ENCODE measurements around the gene BOC.

Gene BOC

GRCh38 chr3:113240841-113241240 lies 29.5 kb downstream of the BOC start:
- Histone ChIP-seq H3K27me3 (ENCODE audit: insufficient read depth, low read depth) (no peaks in the 10 kb centered on the region), H3K27ac (no peak overlapping the region), H3K79me2 (ENCODE audit: insufficient read depth, low read depth) (no peaks in the 10 kb centered on the region), H3K4me1 (ENCODE audit: low read depth, poor library complexity, severe bottlenecking) (no peaks in the 10 kb centered on the region), H2AFZ (ENCODE audit: low read depth) (no peak overlapping the region), H3K4me3 (IDR thresholded peaks at IDR 0.05; ENCODE audit: insufficient read depth, low read depth, low read length) (no peak overlapping the region), H3K36me3 (ENCODE audit: insufficient read depth) (no peaks in the 10 kb centered on the region), H3K9ac (no peak overlapping the region), H3K4me2 (no peak overlapping the region), H4K20me1 (ENCODE audit: insufficient read depth) (no peaks in the 10 kb centered on the region)
- TF ChIP-seq CTCF (conservative IDR thresholded peaks at IDR 0.05; ENCODE audit: low read depth, low read length) = no peak

- H3K4me3 ChIP-seq (IDR thresholded peaks at IDR 0.05; ENCODE audit: insufficient read depth, low read depth, low read length) = no peak overlapping the region
These were observed 30.1 kb downstream of the BOC start for GRCh38 chr3:113241292-113242095.

GRCh38 chr3:113242096-113242581 lies 30.8 kb downstream of the BOC start:
- no peaks in the 10 kb centered on the region for H3K36me3 ChIP-seq (ENCODE audit: insufficient read depth)
- H3K27ac ChIP-seq = no peak overlapping the region
- no peak overlapping the region for H3K9ac ChIP-seq
- no peaks in the 10 kb centered on the region for H4K20me1 ChIP-seq (ENCODE audit: insufficient read depth)
- no peak overlapping the region for H3K4me2 ChIP-seq
- TF ChIP-seq CTCF (conservative IDR thresholded peaks at IDR 0.05; ENCODE audit: low read depth, low read length) = no peak
- H2AFZ ChIP-seq (ENCODE audit: low read depth) = no peak overlapping the region
- H3K4me1 ChIP-seq (ENCODE audit: low read depth, poor library complexity, severe bottlenecking) = no peaks in the 10 kb centered on the region
- H3K27me3 ChIP-seq (ENCODE audit: insufficient read depth, low read depth) = no peaks in the 10 kb centered on the region
- H3K79me2 ChIP-seq (ENCODE audit: insufficient read depth, low read depth) = no peaks in the 10 kb centered on the region
- no peak overlapping the region for H3K4me3 ChIP-seq (IDR thresholded peaks at IDR 0.05; ENCODE audit: insufficient read depth, low read depth, low read length)

More at GRCh38 chr3:113241292-113242095, 30.1 kb downstream of the BOC start:
- H2AFZ ChIP-seq (ENCODE audit: low read depth) = no peak overlapping the region
- no peaks in the 10 kb centered on the region for H3K4me1 ChIP-seq (ENCODE audit: low read depth, poor library complexity, severe bottlenecking)
- TF ChIP-seq CTCF (conservative IDR thresholded peaks at IDR 0.05; ENCODE audit: low read depth, low read length) = no peak
- H3K79me2 ChIP-seq (ENCODE audit: insufficient read depth, low read depth) = no peaks in the 10 kb centered on the region
- H3K27me3 ChIP-seq (ENCODE audit: insufficient read depth, low read depth) = no peaks in the 10 kb centered on the region
- no peaks in the 10 kb centered on the region for H4K20me1 ChIP-seq (ENCODE audit: insufficient read depth)
- no peaks in the 10 kb centered on the region for H3K36me3 ChIP-seq (ENCODE audit: insufficient read depth)
- no peak overlapping the region for H3K27ac ChIP-seq
- H3K9ac ChIP-seq = no peak overlapping the region
- H3K4me2 ChIP-seq = no peak overlapping the region

GRCh38 chr3:113243071-113243470 lies 31.7 kb downstream of the BOC start:
- H3K4me3 ChIP-seq (IDR thresholded peaks at IDR 0.05; ENCODE audit: insufficient read depth, low read depth, low read length) = no peak overlapping the region
- no peaks in the 10 kb centered on the region for H3K27me3 ChIP-seq (ENCODE audit: insufficient read depth, low read depth)
- TF ChIP-seq CTCF (conservative IDR thresholded peaks at IDR 0.05; ENCODE audit: low read depth, low read length) = no peak
- no peak overlapping the region for H3K9ac ChIP-seq
- no peak overlapping the region for H2AFZ ChIP-seq (ENCODE audit: low read depth)
- H3K4me1 ChIP-seq (ENCODE audit: low read depth, poor library complexity, severe bottlenecking) = no peaks in the 10 kb centered on the region
- H3K36me3 ChIP-seq (ENCODE audit: insufficient read depth) = no peaks in the 10 kb centered on the region
- H3K79me2 ChIP-seq (ENCODE audit: insufficient read depth, low read depth) = no peaks in the 10 kb centered on the region
- H3K4me2 ChIP-seq = no peak overlapping the region
- H3K27ac ChIP-seq = no peak overlapping the region
- H4K20me1 ChIP-seq (ENCODE audit: insufficient read depth) = no peaks in the 10 kb centered on the region

All from KMS-11 (cell line).